Calu3 (cell line): ENCODE results near the gene SOX8. TPM values are rescaled to one million over a fixed set of nuclear protein-coding genes. Genes with fewer than 3 reads are reported as not detected.
"Not testable (repeated sequence)": the region's sequence is repeated elsewhere in the genome, so short reads cannot be mapped to it uniquely, and the experiment has no call there.

Source experiments
- BruUV-seq: library from RNA; stranded (reverse); fragments of 400-500 nt; replicated peaks from 2 replicates; lab custom pipeline; 2021; lab: Mats Ljungman, UMichigan
- CTCF ChIA-PET: fragments of 300-600 bp; sonication (Branson Sonifier 250); formaldehyde crosslinking; loops from one replicate; lab custom pipeline; 2022; ENCODE audit warnings: antibody characterized with exemption; lab: Charles Lee
- DNase-seq: peaks from one replicate; pipeline ENCODE4 v3.0.0; 2022
- H3K27ac Mint-ChIP-seq: one replicate; pipeline ENCODE4 v1.8.0; 2022; ENCODE audit warnings: mixed read lengths; ENCODE audit not compliant: unreplicated experiment
- H3K27me3 Mint-ChIP-seq: one replicate; pipeline ENCODE4 v1.8.0; 2022; ENCODE audit warnings: mixed read lengths; ENCODE audit not compliant: unreplicated experiment
- H3K36me3 Mint-ChIP-seq: one replicate; pipeline ENCODE4 v1.8.0; 2022; ENCODE audit warnings: mild to moderate bottlenecking, moderate library complexity, mixed read lengths; ENCODE audit not compliant: insufficient read depth, unreplicated experiment
- H3K4me1 Mint-ChIP-seq: one replicate; pipeline ENCODE4 v1.8.0; 2022; ENCODE audit warnings: mild to moderate bottlenecking, low read depth, mixed read lengths; ENCODE audit not compliant: unreplicated experiment
- H3K4me3 Mint-ChIP-seq: one replicate; pipeline ENCODE4 v1.8.0; 2022; ENCODE audit warnings: mild to moderate bottlenecking, low read depth, moderate library complexity, mixed read lengths; ENCODE audit not compliant: unreplicated experiment
- H3K9me3 Mint-ChIP-seq: one replicate; pipeline ENCODE4 v1.8.0; 2022; ENCODE audit warnings: low read depth, mixed read lengths; ENCODE audit not compliant: unreplicated experiment
- CTCF ChIP-seq: fragments of 200-600 bp; IDR thresholded peaks from one replicate; pipeline ENCODE4 v1.8.0; 2022; ENCODE audit warnings: antibody characterized with exemption; ENCODE audit not compliant: unreplicated experiment
- intact Hi-C: fragments of 100-400 bp; cut with micrococcal nuclease; formaldehyde crosslinking; loops from one replicate; pipeline ENCODE4 v1.10.0; 2022; ENCODE audit not compliant: unreplicated experiment
- total RNA-seq: library from RNA; stranded (reverse); gene quantifications from 2 replicates; pipeline ENCODE4 v1.2.3, GENCODE V29; 2022

SOX8 gene
- total RNA-seq, 1 experiment from 2014 or later = 0.92 TPM

- no peak for DNase-seq
- Mint-ChIP-seq H3K27me3 (no peaks in the 10 kb centered on the region), H3K4me3 (no peak overlapping the region), H3K9me3 (peaks cover 9% of the 10 kb centered on the region), H3K4me1 (peaks cover 8% of the 10 kb centered on the region), H3K36me3 (peaks cover 5% of the 10 kb centered on the region), H3K27ac (no peak overlapping the region)
- TF ChIP-seq CTCF = no peak
- intact Hi-C loops = no loop called here
- BruUV-seq = no TSS peak
- CTCF ChIA-PET = no interaction called here
Measured at GRCh38 chr16:943971-944370, 37.6 kb upstream of the SOX8 start.

- no TSS peak for BruUV-seq
- H3K9me3 Mint-ChIP-seq = peaks cover 9% of the 10 kb centered on the region
- no peaks in the 10 kb centered on the region for H3K27me3 Mint-ChIP-seq
- CTCF ChIA-PET = interaction anchor here (0.6 to 0.9 kb wide), 3 partner anchors 19 to 102 kb away, joined by 3 to 6 read pairs (median 5); no protein-coding TSS in a partner anchor
- TF ChIP-seq CTCF = no peak
- no peaks in the 10 kb centered on the region for H3K36me3 Mint-ChIP-seq
- peaks cover 8% of the 10 kb centered on the region for H3K4me1 Mint-ChIP-seq
- no peak overlapping the region for H3K4me3 Mint-ChIP-seq
- DNase-seq = no peak
- intact Hi-C loops = no loop called here
- H3K27ac Mint-ChIP-seq = no peak overlapping the region
Measured at GRCh38 chr16:945271-946047, 36.1 kb upstream of the SOX8 start.

GRCh38 chr16:946048-946395 is 35.5 kb upstream of the SOX8 start:
- CTCF ChIA-PET = interaction anchor here (0.6 to 0.9 kb wide), 2 partner anchors 18 to 26 kb away, joined by 5 to 6 read pairs; no protein-coding TSS in a partner anchor
- no TSS peak for BruUV-seq
- Mint-ChIP-seq H3K4me1 (peaks cover 8% of the 10 kb centered on the region), H3K27me3 (no peaks in the 10 kb centered on the region), H3K36me3 (no peaks in the 10 kb centered on the region), H3K27ac (no peak overlapping the region), H3K4me3 (no peak overlapping the region), H3K9me3 (peaks cover 9% of the 10 kb centered on the region)
- peak; percentile 55 for DNase-seq
- no peak for TF ChIP-seq CTCF
- intact Hi-C loops = no loop called here

GRCh38 chr16:947255-947921 is 34.2 kb upstream of the SOX8 start:
- no peak for TF ChIP-seq CTCF
- no peak for DNase-seq
- no peak overlapping the region for H3K27ac Mint-ChIP-seq
- no peak overlapping the region for H3K4me3 Mint-ChIP-seq
- H3K4me1 Mint-ChIP-seq = peaks cover 8% of the 10 kb centered on the region
- no peaks in the 10 kb centered on the region for H3K27me3 Mint-ChIP-seq
- CTCF ChIA-PET = no interaction called here
- H3K36me3 Mint-ChIP-seq = peaks cover under 1% of the 10 kb centered on the region
- no TSS peak for BruUV-seq
- H3K9me3 Mint-ChIP-seq = peaks cover 5% of the 10 kb centered on the region
- intact Hi-C loops = no loop called here

GRCh38 chr16:947922-948303 is 33.7 kb upstream of the SOX8 start:
- H3K4me3 Mint-ChIP-seq, H3K36me3 Mint-ChIP-seq, H3K27me3 Mint-ChIP-seq, DNase-seq, H3K9me3 Mint-ChIP-seq, intact Hi-C loops, BruUV-seq, H3K27ac Mint-ChIP-seq, CTCF ChIA-PET, H3K4me1 Mint-ChIP-seq: not testable (repeated sequence)

- not testable (repeated sequence) for H3K27ac Mint-ChIP-seq, H3K4me1 Mint-ChIP-seq, H3K9me3 Mint-ChIP-seq
Measured at GRCh38 chr16:948767-949166, 32.8 kb upstream of the SOX8 start.

More at GRCh38 chr16:948767-949166, 32.8 kb upstream of the SOX8 start:
- DNase-seq, BruUV-seq, H3K4me3 Mint-ChIP-seq, H3K36me3 Mint-ChIP-seq, CTCF ChIA-PET, intact Hi-C loops, H3K27me3 Mint-ChIP-seq: not testable (repeated sequence)
